GM18498 (cell line): ENCODE results near the gene PLEKHN1.
"Not testable (repeated sequence)": the region's sequence is repeated elsewhere in the genome, so short reads cannot be mapped to it uniquely, and the experiment has no call there.

Source experiments
- ATAC-seq: cut with Tn5 transposase; IDR thresholded peaks from one replicate; pipeline ENCODE4 v1.9.1; 2021; ENCODE audit warnings: mild to moderate bottlenecking, moderate library complexity; ENCODE audit not compliant: unreplicated experiment

The PLEKHN1 gene

GRCh38 chr1:941588-942383, 24.5 kb upstream of the PLEKHN1 start:
- no peak for ATAC-seq

DNA sequence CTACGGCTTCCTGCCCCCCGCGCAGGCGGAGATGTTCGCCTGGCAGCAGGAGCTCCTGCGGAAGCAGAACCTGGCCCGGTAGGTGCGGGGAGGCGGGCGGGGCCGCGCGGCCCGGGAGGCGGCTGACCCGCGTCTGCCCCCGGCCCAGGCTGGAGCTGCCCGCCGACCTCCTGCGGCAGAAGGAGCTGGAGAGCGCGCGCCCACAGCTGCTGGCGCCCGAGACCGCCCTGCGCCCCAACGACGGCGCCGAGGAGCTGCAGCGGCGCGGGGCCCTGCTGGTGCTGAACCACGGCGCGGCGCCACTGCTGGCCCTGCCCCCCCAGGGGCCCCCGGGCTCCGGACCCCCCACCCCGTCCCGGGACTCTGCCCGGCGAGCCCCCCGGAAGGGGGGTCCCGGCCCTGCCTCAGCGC, 23.9 kb upstream of the PLEKHN1 start:
- ATAC-seq = no peak

GRCh38 chr1:942864-943533, 23.3 kb upstream of the PLEKHN1 start:
- ATAC-seq = no peak

- no peak for ATAC-seq
Measured at GRCh38 chr1:943545-944340, 22.5 kb upstream of the PLEKHN1 start.

- ATAC-seq = no peak
Measured at GRCh38 chr1:944341-945325, 21.6 kb upstream of the PLEKHN1 start.

GRCh38 chr1:945688-946556, 20.4 kb upstream of the PLEKHN1 start:
- ATAC-seq = no peak

GRCh38 chr1:946811-947210, 19.5 kb upstream of the PLEKHN1 start:
- not testable (repeated sequence) for ATAC-seq

DNA sequence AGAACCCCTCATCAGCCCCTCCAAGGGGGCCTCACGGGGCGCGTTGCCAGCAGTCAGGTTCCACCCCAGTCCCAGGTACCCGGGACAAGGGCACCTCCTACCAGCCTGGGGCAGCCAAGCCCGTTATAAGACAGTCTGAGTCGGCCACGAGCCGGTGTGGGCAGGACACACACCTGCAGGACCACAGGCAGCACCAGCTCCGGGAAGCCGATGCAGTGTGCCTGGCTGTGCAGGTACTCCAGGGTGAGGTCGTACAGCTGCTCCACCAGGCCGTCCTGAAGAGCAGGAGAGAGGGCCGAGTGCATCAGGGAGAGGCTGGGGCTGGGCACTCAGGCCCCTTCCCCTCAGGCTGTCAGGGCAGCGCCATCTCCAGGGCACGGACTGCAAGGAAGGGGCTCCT, 18.3 kb upstream of the PLEKHN1 start:
- ATAC-seq = no peak

DNA sequence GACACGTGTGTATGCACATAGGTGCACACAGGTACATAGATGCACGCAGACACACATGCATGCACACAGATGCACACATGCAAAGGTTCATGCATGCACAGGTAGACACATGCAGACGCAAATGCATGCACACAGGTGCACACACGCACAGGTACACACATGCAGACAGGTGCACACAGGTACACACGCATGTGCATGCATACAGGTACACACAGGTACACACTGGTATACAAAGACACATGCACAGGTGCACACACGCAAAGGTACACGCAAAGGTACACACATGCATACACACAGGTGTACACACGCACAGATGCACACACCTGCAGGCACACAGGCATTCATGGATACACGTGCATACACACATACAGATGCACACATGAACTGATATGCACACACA, 16.0 kb upstream of the PLEKHN1 start:
- ATAC-seq = no peak

DNA sequence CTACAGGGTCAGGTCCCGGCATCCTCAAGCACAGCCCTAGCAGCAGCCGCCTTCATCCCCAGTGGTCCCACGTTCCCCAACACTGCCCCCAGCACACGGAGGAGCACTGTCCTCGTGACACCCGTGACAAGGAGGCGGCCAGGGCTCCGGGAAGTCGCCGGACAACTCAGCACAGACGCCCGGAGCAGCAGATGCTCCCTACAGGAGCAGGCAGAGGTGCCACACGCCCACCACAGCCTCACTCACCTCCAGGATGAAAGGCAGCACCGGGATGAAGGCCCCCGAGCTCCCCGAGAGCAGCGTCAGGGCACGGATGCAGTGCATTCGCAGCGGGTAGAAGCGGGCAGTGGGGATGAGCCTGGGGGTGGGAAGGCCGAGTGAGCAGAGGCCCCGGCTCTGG, 15.4 kb upstream of the PLEKHN1 start:
- ATAC-seq = no peak

- no peak for ATAC-seq
Measured at GRCh38 chr1:951364-951763, 14.9 kb upstream of the PLEKHN1 start.

- no peak for ATAC-seq
Measured at GRCh38 chr1:952201-952600, 14.1 kb upstream of the PLEKHN1 start.

DNA sequence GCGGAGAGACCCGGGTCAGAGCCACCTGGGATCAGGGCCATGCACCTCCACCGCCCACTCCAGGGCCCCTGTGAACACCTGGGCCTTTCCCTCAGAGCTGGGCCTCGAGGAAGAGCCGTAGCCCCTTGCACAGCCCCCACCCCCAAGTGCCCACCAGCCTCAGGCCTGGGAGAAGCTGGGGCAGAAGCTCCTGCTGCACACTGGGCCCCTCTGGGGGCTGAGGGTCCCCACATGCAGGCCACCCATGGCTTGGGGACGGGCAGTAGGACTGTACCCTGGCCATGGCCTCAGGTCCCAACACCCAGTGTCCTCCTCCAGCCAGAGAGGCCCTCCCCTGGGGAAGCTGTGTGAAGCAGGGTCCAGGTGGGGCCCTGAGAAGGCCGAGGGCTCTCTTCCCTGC, 13.7 kb upstream of the PLEKHN1 start:
- no peak for ATAC-seq

GRCh38 chr1:953524-954320, 12.6 kb upstream of the PLEKHN1 start:
- no peak for ATAC-seq

GRCh38 chr1:954927-955326, 11.4 kb upstream of the PLEKHN1 start:
- no peak for ATAC-seq

GRCh38 chr1:955474-955873, 10.8 kb upstream of the PLEKHN1 start:
- ATAC-seq = no peak

DNA sequence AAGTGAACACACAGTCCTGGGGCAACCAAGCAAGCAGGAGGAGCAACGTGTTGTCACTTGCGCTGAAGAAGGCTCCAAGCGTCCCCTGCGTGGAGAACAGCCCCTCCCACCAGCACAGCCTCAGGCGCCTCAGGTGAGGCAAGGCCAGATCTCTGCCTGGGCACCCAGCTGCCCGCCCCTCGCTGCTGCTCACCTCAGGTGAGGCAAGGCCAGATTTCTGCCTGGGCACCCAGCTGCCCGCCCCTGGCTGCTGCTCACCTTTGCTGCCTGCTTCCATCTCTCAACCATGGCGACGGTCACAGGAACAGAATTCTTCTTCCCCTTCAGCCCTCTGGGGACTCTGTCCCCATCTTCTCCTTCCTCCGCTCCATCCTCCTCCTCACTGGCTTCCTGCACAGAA, 9.6 kb upstream of the PLEKHN1 start:
- no peak for ATAC-seq

GRCh38 chr1:958823-959730, 7.2 kb upstream of the PLEKHN1 start, which contains the start of gene NOC2L:
Gene NOC2L, minus strand, starts transcription at chr1:959256. Its CDS starts 16 bp downstream, at chr1:959240.
- ATAC-seq = peak; percentile 76
